ENCODE measurements around the gene DOP1A.

The DOP1A gene, protein sequence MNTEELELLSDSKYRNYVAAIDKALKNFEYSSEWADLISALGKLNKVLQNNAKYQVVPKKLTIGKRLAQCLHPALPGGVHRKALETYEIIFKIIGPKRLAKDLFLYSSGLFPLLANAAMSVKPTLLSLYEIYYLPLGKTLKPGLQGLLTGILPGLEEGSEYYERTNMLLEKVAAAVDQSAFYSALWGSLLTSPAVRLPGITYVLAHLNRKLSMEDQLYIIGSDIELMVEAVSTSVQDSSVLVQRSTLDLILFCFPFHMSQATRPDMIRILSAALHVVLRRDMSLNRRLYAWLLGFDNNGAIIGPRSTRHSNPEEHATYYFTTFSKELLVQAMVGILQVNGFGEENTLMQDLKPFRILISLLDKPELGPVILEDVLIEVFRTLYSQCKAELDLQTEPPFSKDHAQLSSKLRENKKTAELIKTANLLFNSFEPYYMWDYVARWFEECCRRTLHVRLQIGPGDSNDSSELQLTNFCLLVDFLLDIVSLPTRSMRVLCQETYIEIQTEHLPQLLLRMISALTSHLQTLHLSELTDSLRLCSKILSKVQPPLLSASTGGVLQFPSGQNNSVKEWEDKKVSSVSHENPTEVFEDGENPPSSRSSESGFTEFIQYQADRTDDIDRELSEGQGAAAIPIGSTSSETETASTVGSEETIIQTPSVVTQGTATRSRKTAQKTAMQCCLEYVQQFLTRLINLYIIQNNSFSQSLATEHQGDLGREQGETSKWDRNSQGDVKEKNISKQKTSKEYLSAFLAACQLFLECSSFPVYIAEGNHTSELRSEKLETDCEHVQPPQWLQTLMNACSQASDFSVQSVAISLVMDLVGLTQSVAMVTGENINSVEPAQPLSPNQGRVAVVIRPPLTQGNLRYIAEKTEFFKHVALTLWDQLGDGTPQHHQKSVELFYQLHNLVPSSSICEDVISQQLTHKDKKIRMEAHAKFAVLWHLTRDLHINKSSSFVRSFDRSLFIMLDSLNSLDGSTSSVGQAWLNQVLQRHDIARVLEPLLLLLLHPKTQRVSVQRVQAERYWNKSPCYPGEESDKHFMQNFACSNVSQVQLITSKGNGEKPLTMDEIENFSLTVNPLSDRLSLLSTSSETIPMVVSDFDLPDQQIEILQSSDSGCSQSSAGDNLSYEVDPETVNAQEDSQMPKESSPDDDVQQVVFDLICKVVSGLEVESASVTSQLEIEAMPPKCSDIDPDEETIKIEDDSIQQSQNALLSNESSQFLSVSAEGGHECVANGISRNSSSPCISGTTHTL (N-terminal part only)

DNA sequence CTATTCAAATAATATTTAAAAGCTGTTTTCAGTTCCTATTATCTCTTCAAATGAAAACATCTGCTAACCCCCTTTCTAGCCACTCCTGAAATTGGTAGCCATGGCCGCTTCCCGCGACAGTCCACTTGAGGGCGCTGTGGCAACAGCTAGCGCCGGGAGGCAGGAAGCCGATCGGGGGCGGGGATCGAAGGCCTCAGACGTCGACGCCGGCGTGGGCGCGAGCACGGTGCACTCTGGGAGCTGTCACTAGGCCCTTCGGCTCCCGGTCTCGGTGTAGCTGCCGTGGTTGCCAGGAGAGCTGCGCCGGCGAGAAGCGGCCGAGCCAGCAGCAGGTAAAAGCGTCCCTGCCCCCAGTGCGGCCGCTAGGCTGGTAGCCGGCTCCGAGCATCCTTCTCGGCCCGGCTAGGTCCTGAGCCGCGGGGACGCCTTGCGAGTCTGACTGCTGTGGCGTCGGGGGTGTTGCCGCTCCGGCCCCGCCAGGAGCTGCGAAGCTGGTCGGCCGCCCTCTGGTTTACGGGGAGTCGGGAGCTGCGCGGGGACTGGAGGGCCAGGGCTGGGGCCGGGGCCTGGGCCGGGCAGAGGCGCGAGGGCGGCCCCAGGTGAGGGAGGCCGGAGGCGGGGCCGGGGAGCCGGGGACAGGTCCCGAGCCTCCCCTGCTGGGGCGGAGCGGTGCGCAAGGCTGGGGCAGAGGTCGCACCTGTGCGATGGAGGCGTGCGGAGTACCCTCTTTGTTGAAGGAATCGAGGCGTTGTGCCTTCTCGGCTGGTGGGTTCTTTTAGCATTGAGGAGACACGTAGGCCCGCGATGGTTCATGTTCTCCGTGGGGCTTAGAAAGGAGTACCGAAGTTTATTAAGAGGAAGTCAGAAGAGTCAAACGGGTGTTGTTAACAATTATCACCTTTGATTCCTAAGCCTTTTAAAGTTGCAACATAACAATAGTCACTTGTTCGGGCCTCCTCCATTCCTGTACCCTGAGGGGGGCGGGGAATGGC, at the start of gene DOP1A:
Gene DOP1A (plus strand): TSS at position 224 of the 992 bp plus-strand sequence. CDS start 29,307 bp downstream, outside the sequence.
- peak; percentile 96 for DNase-seq

DNA sequence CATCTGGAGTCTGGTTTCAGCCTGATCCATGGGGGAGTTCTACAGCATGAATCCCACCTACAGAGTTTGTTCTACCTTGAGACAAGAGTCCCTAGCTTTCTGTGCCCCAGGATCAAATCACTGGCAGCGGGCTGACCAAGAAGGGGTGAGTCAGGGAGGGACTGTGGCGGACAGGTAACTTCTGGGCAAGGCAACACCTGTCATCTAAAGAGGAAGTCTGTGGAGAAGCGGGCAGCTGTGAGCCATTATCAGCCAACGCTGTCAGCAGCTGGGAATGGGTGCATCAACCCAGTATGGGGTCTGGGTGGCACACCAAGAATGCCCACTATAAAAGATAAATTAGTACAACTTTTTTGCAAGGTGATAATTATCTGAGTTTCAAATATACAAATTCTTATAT, 47.7 kb upstream of the DOP1A start:
- no peak for DNase-seq

DNA sequence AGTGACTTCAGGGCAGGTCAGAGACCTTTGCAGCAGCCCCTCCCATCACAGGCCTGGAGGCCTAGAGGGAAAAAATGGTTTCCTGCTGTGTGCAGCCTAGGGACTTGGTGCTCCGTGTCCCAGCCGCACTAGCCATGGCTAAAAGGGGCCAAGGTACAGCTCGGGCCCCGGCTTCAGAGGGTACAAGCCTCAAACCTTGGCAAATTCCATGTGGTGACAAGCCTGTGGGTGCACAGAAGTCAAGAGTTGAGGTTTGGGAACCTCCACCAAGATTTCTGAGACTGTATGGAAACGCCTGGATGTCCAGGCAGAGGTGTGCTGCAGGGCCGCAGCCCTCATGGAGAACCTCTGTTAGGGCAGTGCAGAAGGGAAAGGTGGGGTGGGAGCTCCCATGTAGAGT, 35.8 kb upstream of the DOP1A start:
- DNase-seq = no peak

DNA sequence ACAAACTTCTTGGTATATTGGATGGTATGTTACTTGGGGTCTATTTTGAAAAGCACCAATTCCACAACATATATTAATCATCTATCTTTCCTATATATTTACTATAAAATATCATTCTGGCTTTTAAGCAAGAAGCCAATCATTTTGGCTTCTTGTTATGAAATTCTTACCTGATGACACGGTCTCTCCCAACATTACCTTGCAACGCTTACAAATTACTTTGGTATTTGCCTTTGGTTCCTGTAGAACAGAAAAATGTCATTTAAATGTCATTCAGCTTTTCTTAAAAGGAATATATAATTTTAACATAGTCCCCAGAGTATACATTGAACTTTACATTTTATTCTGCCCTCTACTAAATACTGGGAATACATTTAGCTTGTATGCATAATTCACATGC, 29.2 kb upstream of the DOP1A start:
- DNase-seq = no peak

DNA sequence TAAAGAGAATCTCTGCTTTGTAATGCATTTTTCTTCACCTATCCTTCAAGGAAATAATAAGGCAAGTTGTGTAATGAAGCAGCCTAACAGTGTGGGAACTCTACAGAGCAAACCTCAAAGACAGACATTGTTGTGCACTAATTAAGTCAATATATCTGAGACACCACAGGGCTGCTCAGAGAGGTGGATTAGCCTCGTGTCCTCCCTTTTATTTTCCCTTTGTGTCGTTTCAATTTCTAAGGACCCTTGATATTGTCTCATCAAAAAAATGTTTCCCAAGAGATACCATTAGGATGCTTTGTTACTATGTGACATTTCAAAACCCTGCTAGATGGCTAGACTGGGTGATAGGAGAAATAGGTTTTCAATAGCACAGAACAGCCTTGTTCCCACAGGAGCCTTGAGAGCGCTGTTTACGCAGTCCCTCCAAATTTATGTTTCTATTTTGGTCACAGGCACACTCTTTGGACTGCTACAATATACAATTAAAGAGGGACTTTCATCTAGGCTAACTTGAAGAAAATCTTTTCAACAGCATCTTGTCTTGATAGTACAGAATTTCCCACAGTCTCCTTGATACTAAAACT, 24.9 kb upstream of the DOP1A start:
- no peak for DNase-seq

DNA sequence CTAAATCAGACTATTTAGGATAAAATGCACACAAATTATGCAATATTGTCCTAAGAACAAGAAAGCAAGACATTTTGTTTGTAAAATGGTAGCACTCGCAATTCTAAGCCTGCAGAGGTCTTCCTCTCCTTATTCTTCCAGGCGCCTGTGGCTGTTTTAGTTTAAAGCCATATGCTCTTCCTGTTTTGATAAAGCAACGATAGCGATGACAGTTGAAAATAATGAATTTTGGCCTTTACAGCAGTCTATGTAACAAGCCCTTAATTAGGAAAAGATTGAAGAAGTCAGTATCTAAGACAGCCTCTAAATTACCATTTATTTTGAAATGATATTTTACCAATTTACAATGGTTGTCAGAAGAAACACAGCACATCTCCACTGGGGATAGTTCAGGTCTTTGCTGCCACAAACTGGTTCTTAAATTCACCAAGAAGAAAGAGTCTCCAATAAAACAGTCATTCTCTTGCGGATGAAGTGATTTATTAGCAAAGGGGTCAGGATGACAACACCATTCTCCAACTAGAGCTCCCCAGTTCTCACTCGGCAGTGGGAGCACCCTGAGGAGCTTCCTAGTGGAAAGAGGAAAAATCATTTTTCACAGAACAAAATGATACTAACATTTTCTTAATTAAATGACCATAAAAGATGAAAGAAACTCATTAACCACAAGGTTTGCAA, 23.2 kb upstream of the DOP1A start:
- no peak for DNase-seq

DNA sequence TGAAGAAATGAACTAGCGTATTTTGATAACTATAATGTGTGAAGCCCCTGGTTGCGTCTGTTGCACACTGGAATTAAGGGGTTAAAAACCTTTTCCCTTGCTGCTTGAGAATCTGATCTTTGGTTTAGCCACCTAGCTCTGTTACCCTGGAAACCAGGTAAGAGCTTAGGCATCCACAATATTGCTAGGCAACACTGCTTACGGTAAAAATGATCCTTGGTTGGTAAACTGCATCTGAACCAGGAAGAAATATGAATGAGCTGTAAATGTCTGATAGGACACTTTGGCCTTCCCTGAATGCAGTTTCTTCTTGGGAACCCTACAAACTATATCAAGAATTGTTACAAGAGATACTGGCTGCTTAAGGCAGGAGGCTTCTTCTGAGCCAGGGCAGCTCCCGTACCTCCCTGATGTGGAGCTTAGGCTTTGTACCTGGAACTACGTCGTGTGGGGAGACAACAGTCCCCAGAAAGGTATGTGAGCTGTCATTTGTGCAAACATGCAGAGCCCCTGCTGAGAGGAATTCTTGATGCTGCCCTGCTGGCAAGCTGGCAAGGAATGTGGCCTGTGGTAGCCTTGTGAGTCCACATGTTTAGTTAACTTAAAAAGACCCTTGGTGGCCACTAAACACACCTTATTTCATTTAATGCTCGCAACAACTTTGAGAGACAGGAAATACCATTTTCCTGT, 20.3 kb upstream of the DOP1A start:
- no peak for DNase-seq

DNA sequence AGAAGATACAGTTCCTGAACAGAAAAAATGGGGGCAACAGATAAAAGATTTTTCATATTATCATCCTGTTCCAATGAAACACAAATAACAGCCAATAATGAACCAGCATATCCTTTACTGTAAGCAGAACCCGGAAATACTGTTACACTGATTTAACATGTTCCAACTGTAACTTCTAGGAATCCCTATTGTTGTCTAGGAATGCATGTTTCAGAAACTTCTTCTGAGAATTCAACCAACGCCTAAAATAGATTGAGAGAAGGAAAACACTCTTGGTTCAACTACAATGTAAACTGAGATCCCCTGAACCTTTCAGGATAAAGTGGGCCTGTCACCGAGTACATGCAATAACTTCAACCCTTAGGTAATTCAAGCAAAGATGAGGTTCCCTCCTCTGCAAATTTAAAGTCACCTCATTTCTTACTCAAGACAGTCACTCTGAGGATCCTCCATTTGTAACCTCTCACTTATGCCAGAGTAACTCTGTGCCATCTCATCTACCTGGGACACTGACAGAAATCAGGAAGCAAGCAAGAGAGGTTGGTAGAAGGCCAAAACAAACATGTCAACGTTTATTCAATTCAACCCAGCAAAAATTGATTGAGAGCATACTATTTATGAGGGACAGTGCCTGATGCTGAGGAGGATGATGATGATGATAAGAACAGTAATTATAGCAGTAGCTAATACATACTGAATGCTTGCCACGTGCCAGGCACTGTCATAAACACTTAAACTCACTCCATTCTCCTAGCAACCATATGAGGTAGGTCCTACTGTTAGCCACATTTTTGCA, 15.9 kb upstream of the DOP1A start:
- no peak for DNase-seq

DNA sequence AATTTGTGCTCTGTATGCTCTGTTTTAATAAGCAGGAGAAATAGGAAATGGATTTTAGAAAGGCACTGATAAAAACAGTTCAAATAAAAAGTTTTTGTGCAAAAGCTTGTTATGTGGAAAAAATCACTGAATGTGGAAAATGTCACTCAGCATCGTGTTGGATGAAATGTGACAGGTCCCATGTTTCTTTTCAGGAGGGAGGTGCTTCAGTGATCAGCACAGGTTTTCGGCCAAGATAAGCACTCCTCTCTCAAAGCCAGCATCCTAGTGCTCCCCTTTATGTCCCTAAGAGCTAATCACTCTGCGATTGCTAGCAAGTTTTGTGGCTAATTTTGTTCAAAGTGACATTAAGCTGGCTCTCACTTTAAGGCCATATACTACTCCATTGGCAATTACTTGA, 13.8 kb upstream of the DOP1A start:
- no peak for DNase-seq

DNA sequence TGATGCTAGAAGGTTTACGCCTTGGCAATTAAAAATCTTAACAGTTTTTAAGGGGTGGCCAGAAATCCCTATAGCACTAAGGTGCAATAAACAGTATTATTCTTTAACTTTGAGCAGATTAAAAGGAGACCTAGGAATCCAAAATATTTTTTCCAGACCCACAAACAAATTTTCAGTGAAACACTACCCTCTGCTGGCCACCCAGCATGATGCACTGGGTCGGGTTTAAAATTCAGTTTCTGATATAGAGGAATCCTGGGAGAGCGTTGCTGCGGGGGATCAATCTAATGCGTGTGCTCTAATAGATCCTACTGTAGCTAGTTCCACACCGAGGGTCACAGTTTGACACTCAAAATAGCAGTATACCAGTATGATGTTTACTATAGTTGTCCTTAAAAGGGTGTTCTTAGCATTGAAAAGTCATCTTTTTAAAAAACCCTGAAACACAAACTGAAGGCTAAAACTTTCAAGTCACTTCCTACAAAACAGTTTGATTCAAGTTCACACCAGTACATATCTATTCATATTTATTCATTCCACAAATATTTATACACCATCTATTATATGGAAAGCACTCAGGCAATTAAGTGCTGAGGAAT, 12.0 kb upstream of the DOP1A start:
- DNase-seq = peak; percentile 62

DNA sequence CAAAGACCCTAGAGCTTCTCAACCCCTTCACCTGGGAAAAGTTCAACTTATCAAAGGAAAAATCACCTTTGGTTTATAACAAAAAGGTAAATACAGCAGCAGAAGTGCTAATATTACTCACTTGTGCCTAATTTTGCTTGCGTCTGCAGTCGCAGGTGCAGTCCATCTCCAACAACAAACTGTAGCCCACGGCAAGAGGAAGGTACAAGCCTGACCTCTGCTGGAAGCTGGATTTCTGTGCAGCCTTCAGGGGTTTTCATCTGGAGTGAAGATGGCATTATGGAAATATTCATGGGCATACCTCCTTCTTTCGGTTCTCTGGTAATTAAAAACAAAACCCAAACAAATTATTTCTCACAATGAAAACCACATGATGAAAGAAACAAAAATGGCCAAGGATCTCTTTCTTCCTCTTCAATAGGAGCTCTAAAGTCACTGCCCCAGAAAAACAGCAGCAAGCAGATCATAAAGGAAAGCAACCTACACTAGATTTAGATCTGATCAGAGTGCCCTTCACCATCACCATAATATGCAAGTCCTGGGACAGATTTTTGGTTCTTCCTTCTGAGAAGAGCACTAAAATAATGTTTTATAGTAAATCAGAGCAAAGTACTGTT, 9.7 kb upstream of the DOP1A start:
- peak; percentile 56 for DNase-seq

DNA sequence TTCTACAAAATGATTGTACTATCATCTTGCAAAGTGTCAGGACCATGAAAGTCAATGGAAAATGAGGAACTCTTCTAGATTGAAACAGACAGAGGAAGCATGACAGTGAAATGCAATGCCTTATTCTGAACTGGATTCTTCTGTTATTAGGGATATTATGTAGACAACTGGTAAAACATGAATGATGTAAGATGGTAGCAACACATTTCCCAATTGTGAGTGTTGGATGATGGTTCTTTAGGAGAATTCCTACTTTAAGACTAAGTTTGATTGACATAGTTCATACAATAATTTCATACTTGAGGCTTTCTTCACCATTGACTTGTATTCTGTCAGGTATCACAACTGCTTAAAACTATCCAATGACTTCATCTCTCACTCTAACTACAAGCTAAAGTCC, 6.3 kb upstream of the DOP1A start:
- no peak for DNase-seq

DNA sequence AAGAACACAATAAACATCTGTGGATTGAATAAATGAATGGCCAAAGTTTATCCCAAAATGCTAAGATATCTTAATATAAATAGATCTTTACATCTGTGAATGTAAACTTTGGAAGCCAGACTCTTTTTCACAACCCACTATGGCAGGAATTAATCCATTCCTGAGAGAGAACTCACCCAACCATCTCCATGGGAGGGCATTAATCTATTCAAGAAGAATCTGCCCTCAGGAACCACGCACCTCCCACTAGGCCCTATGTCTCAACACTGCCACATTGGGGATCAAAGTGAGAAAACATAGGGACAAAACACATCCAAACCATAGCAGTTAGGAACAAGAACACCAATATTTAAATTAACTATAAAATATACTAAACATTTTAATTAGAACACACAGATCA, 5.2 kb upstream of the DOP1A start:
- DNase-seq = no peak

DNA sequence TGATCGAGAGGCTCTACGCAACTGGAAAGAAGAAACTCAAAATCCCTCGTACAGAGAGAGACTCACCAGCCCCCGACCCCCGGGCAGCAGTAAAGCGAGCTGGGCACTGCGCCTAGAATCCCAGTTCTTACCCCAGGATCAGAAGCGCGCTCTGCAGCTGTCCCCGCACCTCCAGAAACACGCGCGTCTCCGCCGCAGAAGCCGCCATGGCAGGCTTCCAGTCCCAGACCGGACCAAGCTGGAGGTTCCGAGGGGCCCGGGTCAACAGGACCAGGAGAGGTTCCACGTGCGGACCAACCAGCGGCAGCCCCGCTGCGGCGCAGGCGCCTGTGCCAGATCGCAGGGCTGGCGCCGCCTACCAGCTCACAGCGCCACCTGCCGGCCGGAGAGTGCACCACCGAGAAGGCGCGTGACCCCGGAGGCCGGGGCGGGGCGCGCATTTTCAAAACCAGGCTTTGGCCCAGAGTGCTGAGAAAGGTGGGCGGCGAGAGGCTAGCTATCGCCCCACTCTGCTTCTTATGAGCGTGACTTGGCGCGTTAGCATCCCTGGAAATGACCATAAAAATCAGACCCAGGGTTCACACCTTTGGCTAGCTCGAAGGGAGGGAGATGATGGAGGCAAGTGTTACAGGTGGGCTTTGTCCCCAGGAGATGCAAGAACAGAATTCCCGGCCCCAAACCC, 1.8 kb upstream of the DOP1A start, which contains the start of gene UBE3D:
Gene UBE3D (minus strand): TSS at position 331 of the 682 bp plus-strand sequence. CDS start 123 bp downstream, at position 208.
- DNase-seq = peak; percentile 86

DNA sequence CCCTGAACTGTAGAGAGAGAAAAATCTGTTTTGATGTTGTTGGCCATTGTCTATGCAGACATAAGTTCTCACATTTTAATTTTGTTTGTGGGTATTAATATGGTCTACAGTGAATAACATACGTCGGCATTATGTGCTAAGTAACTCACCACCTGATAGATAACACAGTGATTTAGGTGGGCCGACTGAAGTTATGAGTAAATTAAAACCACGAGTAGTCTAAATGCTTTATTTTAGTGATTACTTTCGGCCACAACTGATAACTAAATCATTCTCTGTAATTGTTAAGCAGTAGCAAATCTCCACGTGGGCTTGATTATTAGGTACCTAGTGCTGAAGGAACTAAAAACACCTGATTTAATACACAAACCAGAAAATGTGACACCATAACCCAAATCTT, 1.1 kb downstream of the DOP1A start:
- DNase-seq = peak; percentile 41

DNA sequence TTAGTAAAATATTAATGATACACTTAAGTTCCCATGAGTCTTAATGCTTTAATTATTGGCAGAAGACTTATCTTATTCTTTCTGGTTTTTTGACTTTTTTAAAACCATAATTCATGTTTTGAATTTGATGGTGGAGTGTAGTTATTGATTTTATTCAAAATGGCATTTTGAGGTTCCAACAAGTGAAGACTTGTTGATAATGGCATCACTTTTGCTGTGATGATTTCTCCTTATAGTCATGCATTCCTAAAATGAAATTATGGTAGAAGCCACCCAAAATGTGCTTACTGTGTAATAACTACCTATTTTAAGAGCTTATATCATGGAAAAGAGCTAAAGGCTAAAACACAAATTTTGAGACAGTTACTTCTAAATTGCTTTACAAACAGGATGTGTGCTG, 2.2 kb downstream of the DOP1A start:
- DNase-seq = no peak

DNA sequence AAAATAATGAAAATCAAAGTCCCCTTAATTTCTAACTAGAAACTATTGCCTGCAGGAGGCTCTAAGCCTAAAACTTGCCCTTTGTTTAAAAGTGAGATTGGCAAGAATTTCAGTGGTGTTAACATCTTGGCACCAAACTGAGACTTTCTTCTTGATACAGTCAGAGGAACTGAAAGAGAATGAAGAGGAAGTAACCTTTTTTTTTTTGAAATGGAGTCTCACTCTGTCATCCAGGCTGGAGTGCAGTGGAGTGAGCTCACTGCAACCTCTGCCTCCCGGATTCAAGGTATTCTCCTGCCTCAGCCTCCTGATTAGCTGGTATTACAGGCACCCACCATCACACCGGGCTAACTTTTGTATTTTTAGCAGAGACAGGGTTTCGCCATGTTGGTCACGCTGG, 3.6 kb downstream of the DOP1A start:
- DNase-seq = no peak

DNA sequence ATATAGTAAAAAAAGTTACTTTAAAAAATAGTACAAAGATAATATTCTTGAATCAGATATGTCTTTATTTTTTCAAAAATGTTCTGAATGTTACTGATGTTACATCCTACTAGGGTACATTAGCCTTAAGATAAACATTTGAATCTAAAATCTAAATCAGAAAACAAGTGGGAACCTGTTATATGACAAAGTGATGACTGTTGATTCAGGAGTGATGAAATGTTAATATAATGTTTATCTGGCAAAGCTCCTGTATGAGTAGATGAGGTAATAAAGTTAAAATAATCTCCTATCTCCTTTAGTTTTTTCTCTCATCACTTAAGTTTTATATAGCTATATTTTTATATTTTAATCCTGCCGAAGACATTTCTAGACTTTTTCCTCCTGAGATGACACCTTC, 4.2 kb downstream of the DOP1A start:
- DNase-seq = no peak

Data from NCI-H82 (cell line).